Measurements from ENCODE around the gene GJD3. TPM values are rescaled to one million over a fixed set of nuclear protein-coding genes. Genes with fewer than 3 reads are reported as not detected.

GJD3 gene
- total and polyA plus RNA-seq, 9 of the 15 experiments (the other 6 are each of a cell fraction or from before 2014, with no cell fraction given): 0.17 to 0.38 TPM; not detected in 7

- FAIRE-seq (no peak), DNase-seq (ENCODE audit: extremely low read depth in 1 of 4, low spot score in 3 of 4) (no peak), ATAC-seq (no peak)
- H3K4me2 ChIP-seq (ENCODE audit: insufficient read depth, low read length): no peak overlapping the region
- no peak overlapping the region for H3K4me3 ChIP-seq
- intact Hi-C loops (cut with micrococcal nuclease): no loop called here
- H3K79me2 ChIP-seq (ENCODE audit: control insufficient read depth, insufficient read depth, low read length): peaks cover 87% of the 10 kb centered on the region
- no peaks in the 10 kb centered on the region for H3K27me3 ChIP-seq (ENCODE audit: control insufficient read depth in 2 of 2, insufficient read depth in 2 of 2, low read length in 2 of 2)
- in situ Hi-C loops (cut with MboI): no loop called here
- H3K36me3 ChIP-seq (ENCODE audit: control insufficient read depth, insufficient read depth, low read length): peaks cover under 1% of the 10 kb centered on the region; the same call in 1 of the 3 replicates
- H2AFZ ChIP-seq (ENCODE audit: low read depth, low read length): no peak overlapping the region
- H3K9me3 ChIP-seq (replicated peaks; ENCODE audit: control insufficient read depth, insufficient read depth, low read depth, low read length): no peaks in the 10 kb centered on the region
- H3K27ac ChIP-seq (ENCODE audit: extremely low read depth, low read depth, low read length): no peak overlapping the region
- peak overlapping the region in 1 of 2 experiments; percentile 50; a peak in 1 of 4 replicates for H3K9ac ChIP-seq (ENCODE audit: insufficient read depth in 1 of 2, low read depth in 2 of 2, low read length in 2 of 2)
- ChIA-PET CTCF (ENCODE audit: low intra/inter-chr PET ratio) (no interaction called here), POLR2A (interaction anchor here (0.6 to 1.3 kb wide), 4 partner anchors 14 to 637 kb away, joined by 3 to 6 read pairs (median 4); no protein-coding TSS in a partner anchor)
- WGBS (ENCODE audit: insufficient coverage, low coverage, missing lambda C conversion rate): 74% methylated on average over 11 of the region's 13 CpGs
- peaks cover 37 to 63% of the 10 kb centered on the region in 2 experiments for H3K4me1 ChIP-seq (replicated peaks in 1 of 2; ENCODE audit: control insufficient read depth in 2 of 2, insufficient read depth in 2 of 2, low read length in 2 of 2)
- peaks cover 6% of the 10 kb centered on the region for H3K9me1 ChIP-seq (ENCODE audit: control insufficient read depth, insufficient read depth, low read length)
- H4K20me1 ChIP-seq (replicated peaks; ENCODE audit: control insufficient read depth, insufficient read depth, low read length): peaks cover 10% of the 10 kb centered on the region
- BruUV-seq (replicated peaks): no TSS peak
- TF ChIP-seq FOXM1 (IDR thresholded peaks at IDR 0.05; ENCODE audit: low read depth): no peak
- TF ChIP-seq FOXM1 (CRISPR knock-in tag; IDR thresholded peaks at IDR 0.05; ENCODE audit: low read depth): no peak
- TF ChIP-seq BRD9 (IDR thresholded peaks at IDR 0.05; ENCODE audit: low read depth, partially characterized antibody): no peak
- no peak for TF ChIP-seq ZNF165 (CRISPR knock-in tag; IDR thresholded peaks at IDR 0.05; ENCODE audit: borderline replicate concordance)
- TF ChIP-seq FOXP1 (CRISPR knock-in tag; IDR thresholded peaks at IDR 0.05): no peak
- TF ChIP-seq, protein P1, sequence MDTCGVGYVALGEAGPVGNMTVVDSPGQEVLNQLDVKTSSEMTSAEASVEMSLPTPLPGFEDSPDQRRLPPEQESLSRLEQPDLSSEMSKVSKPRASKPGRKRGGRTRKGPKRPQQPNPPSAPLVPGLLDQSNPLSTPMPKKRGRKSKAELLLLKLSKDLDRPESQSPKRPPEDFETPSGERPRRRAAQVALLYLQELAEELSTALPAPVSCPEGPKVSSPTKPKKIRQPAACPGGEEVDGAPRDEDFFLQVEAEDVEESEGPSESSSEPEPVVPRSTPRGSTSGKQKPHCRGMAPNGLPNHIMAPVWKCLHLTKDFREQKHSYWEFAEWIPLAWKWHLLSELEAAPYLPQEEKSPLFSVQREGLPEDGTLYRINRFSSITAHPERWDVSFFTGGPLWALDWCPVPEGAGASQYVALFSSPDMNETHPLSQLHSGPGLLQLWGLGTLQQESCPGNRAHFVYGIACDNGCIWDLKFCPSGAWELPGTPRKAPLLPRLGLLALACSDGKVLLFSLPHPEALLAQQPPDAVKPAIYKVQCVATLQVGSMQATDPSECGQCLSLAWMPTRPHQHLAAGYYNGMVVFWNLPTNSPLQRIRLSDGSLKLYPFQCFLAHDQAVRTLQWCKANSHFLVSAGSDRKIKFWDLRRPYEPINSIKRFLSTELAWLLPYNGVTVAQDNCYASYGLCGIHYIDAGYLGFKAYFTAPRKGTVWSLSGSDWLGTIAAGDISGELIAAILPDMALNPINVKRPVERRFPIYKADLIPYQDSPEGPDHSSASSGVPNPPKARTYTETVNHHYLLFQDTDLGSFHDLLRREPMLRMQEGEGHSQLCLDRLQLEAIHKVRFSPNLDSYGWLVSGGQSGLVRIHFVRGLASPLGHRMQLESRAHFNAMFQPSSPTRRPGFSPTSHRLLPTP (IDR thresholded peaks at IDR 0.05; ENCODE audit: borderline replicate concordance, extremely low read depth, insufficient read length): no peak
- no peak for TF ChIP-seq FOXK2 (conservative IDR thresholded peaks at IDR 0.05 in 1 of 2, IDR thresholded peaks at IDR 0.05 in 1 of 2; ENCODE audit: low read depth in 2 of 2)
- no peak for TF ChIP-seq XRCC5 (IDR thresholded peaks at IDR 0.05; ENCODE audit: low read depth, low read length)
- TF ChIP-seq SPI1 (IDR thresholded peaks at IDR 0.05; ENCODE audit: borderline replicate concordance, low read depth, low read length): no peak
- no peak for TF ChIP-seq MIER1 (IDR thresholded peaks at IDR 0.05; ENCODE audit: low read depth)
- TF ChIP-seq, protein P2, sequence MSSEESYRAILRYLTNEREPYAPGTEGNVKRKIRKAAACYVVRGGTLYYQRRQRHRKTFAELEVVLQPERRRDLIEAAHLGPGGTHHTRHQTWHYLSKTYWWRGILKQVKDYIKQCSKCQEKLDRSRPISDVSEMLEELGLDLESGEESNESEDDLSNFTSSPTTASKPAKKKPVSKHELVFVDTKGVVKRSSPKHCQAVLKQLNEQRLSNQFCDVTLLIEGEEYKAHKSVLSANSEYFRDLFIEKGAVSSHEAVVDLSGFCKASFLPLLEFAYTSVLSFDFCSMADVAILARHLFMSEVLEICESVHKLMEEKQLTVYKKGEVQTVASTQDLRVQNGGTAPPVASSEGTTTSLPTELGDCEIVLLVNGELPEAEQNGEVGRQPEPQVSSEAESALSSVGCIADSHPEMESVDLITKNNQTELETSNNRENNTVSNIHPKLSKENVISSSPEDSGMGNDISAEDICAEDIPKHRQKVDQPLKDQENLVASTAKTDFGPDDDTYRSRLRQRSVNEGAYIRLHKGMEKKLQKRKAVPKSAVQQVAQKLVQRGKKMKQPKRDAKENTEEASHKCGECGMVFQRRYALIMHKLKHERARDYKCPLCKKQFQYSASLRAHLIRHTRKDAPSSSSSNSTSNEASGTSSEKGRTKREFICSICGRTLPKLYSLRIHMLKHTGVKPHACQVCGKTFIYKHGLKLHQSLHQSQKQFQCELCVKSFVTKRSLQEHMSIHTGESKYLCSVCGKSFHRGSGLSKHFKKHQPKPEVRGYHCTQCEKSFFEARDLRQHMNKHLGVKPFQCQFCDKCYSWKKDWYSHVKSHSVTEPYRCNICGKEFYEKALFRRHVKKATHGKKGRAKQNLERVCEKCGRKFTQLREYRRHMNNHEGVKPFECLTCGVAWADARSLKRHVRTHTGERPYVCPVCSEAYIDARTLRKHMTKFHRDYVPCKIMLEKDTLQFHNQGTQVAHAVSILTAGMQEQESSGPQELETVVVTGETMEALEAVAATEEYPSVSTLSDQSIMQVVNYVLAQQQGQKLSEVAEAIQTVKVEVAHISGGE (CRISPR knock-in tag; IDR thresholded peaks at IDR 0.05): no peak
- TF ChIP-seq SETDB1 (IDR thresholded peaks at IDR 0.05; ENCODE audit: low read length): no peak
- TF ChIP-seq E2F4 (CRISPR knock-in tag; IDR thresholded peaks at IDR 0.05; ENCODE audit: low read depth): no peak
These were observed 39.2 kb downstream of the GJD3 start for GRCh38 chr17:40325156-40326013.

Data from K562 (cell line).